HepG2 (cell line): Measurements from ENCODE around the gene LDLRAD4. TPM values are rescaled to one million over a fixed set of nuclear protein-coding genes. Genes with fewer than 3 reads are reported as not detected.

Experiments used
- ATAC-seq: fragments of 200-7000 bp; cut with Tn5 transposase; 3 replicates; pipeline ENCODE4 v1.9.1; 2020; ENCODE audit warnings: mild to moderate bottlenecking, moderate library complexity
- BruUV-seq: library from RNA; stranded (reverse); fragments of 400-500 nt; replicated peaks from 2 replicates; lab custom pipeline; 2021; lab: Mats Ljungman, UMichigan
- CTCF ChIA-PET: fragments of 300-600 bp; formaldehyde crosslinking; extraction: SDS; loops from one replicate; lab custom pipeline; 2021; ENCODE audit warnings: low total read pairs, inconsistent platforms, low intra/inter-chr PET ratio; lab: Yijun Ruan, JAX
- POLR2A ChIA-PET: fragments of 350-600 bp; sonication (Branson Sonifier 250); formaldehyde crosslinking; loops from one replicate; lab custom pipeline; 2020; ENCODE audit warnings: antibody characterized with exemption, inconsistent platforms; lab: Yijun Ruan, JAX
- DNase-seq: peaks from one replicate; pipeline ENCODE4 v3.0.0-alpha.2; 2015; ENCODE audit warnings: low spot score
- FAIRE-seq: peaks from 3 replicates; lab custom pipeline; 2011; peaks lifted over from hg19 to GRCh38; lab: Jason Lieb, UNC
- H2AFZ ChIP-seq: one replicate; pipeline ENCODE4 v1.6.1; 2011; ENCODE audit warnings: low read length, inconsistent platforms
- H3K27ac ChIP-seq: fragments of 300-600 bp; 3 replicates; pipeline ENCODE4 v1.8.0; 2011; ENCODE audit warnings: mixed run types, mild to moderate bottlenecking, mixed read lengths, low read length, inconsistent platforms; ENCODE audit not compliant: insufficient read depth; ENCODE audit errors: extremely low read length
- H3K27me3 ChIP-seq, 2 experiments: fragments of 200-600 bp in 1 of 2; 2 replicates in 1 of 2; 3 replicates in 1 of 2; pipeline versions ENCODE4 v1.6.0 to v1.8.0; 2011; ENCODE audit warnings: low read length in 2 of 2, mild to moderate bottlenecking in 2 of 2, moderate library complexity in 2 of 2, inconsistent platforms in 1 of 2; ENCODE audit not compliant: insufficient read depth in 2 of 2, control insufficient read depth in 1 of 2
- H3K36me3 ChIP-seq, 2 experiments: fragments of 200-600 bp in 1 of 2; replicated peaks in 1 of 2; 2 replicates in 1 of 2; 3 replicates in 1 of 2; pipeline versions ENCODE4 v1.5.1 to v1.8.0; 2011; ENCODE audit warnings: low read length in 2 of 2, inconsistent platforms in 1 of 2; ENCODE audit not compliant: insufficient read depth in 2 of 2, control insufficient read depth in 1 of 2
- H3K4me1 ChIP-seq: 2 replicates; pipeline ENCODE4 v1.5.1; 2012; ENCODE audit warnings: low read length, inconsistent platforms; ENCODE audit not compliant: insufficient read depth
- H3K4me2 ChIP-seq: 2 replicates; pipeline ENCODE4 v1.6.0; 2011; ENCODE audit warnings: low read depth, low read length, inconsistent platforms
- H3K4me3 ChIP-seq, 3 experiments: fragments of 200-600 bp in 1 of 3; sonication (generic), shearing (Covaris generic) in 1 of 3; replicated peaks in 1 of 3; 2 replicates each; pipeline ENCODE4 v1.5.1; 2011 to 2016; ENCODE audit warnings: low read length in 3 of 3, inconsistent platforms in 2 of 3, low read depth in 2 of 3, mild to moderate bottlenecking in 2 of 3, control low read depth in 1 of 3, mixed read lengths in 1 of 3; ENCODE audit not compliant: insufficient read depth in 1 of 3
- H3K79me2 ChIP-seq: one replicate; pipeline ENCODE4 v1.6.1; 2011; ENCODE audit warnings: low read length, inconsistent platforms; ENCODE audit not compliant: insufficient read depth
- H3K9ac ChIP-seq: 2 replicates; pipeline ENCODE4 v1.6.0; 2011; ENCODE audit warnings: mild to moderate bottlenecking, low read depth, low read length, inconsistent platforms; ENCODE audit not compliant: insufficient read depth
- H3K9me3 ChIP-seq: 2 replicates; pipeline ENCODE4 v1.5.1; 2012; ENCODE audit warnings: mild to moderate bottlenecking, low read length
- H4K20me1 ChIP-seq: 2 replicates; pipeline ENCODE4 v1.6.0; 2011; ENCODE audit warnings: inconsistent platforms, mild to moderate bottlenecking, low read length, moderate library complexity; ENCODE audit not compliant: insufficient read depth
- WGBS: methylation state at CpG from one replicate; pipeline ENCODE4 v1.1.6; 2017; ENCODE audit warnings: low lambda C conversion rate; 5-methylcytosine and 5-hydroxymethylcytosine counted together
- in situ Hi-C: cut with HindIII; loops from 2 replicates; pipeline ENCODE4 v1.10.0; 2017; ENCODE audit warnings: low pct_unique_long_range_greater_than_20kb; ENCODE audit not compliant: extremely low pct_ligation_motif_present
- intact Hi-C: fragments of 100-400 bp; cut with micrococcal nuclease; formaldehyde crosslinking; loops from one replicate; pipeline ENCODE4 v1.10.0; 2022; ENCODE audit not compliant: unreplicated experiment
- polyA plus RNA-seq, 8 experiments: library from polyadenylated mRNA; depleted of rRNA in 3 of 8; stranded (reverse) in 7 of 8; unstranded in 1 of 8; fragments of >200 nt; fragmentation: Illumina TruSeq in 4 of 8; extraction: Trizol in 4 of 8; gene quantifications; 2 replicates each; pipeline versions ENCODE4 v1.2.1 to v1.2.3, GENCODE V29; 2011 to 2016; ENCODE audit warnings: low read depth in 4 of 8, missing spikeins in 1 of 8, mixed read lengths in 1 of 8; ENCODE audit not compliant: insufficient read depth in 1 of 8
- total RNA-seq, 5 experiments: library from RNA; depleted of rRNA; stranded (reverse); fragments of >200 nt; fragmentation: Illumina TruSeq; extraction: Trizol; gene quantifications; 2 replicates each; pipeline ENCODE4 v1.2.3, GENCODE V29; 2016; ENCODE audit warnings: low read depth in 1 of 5
- TF ChIP-seq, protein P1 (sequence below): fragments of 450-650 bp; IDR thresholded peaks from 2 replicates; pipeline ENCODE4 v1.6.1; 2016
- TF ChIP-seq, protein P2 (sequence below): sonication (generic); formaldehyde crosslinking; IDR thresholded peaks from 2 replicates; pipeline ENCODE4 v1.4.0; 2020; ENCODE audit warnings: missing genetic modification reagents

Gene LDLRAD4
- total and polyA plus RNA-seq, 2 of the 13 experiments (the other 11 are each of a cell fraction or from before 2014, with no cell fraction given) = 13.6 to 20.9 TPM

GRCh38 chr18:13382366-13382953 lies 163.9 kb downstream of the LDLRAD4 start:
- no peaks in the 10 kb centered on the region for H3K79me2 ChIP-seq
- DNase-seq = no peak
- H2AFZ ChIP-seq = no peak overlapping the region
- no peak overlapping the region for H3K9ac ChIP-seq
- TF ChIP-seq, protein P1, sequence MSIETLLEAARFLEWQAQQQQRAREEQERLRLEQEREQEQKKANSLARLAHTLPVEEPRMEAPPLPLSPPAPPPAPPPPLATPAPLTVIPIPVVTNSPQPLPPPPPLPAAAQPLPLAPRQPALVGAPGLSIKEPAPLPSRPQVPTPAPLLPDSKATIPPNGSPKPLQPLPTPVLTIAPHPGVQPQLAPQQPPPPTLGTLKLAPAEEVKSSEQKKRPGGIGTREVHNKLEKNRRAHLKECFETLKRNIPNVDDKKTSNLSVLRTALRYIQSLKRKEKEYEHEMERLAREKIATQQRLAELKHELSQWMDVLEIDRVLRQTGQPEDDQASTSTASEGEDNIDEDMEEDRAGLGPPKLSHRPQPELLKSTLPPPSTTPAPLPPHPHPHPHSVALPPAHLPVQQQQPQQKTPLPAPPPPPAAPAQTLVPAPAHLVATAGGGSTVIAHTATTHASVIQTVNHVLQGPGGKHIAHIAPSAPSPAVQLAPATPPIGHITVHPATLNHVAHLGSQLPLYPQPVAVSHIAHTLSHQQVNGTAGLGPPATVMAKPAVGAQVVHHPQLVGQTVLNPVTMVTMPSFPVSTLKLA = peak; percentile 93
- TF ChIP-seq, protein P2, sequence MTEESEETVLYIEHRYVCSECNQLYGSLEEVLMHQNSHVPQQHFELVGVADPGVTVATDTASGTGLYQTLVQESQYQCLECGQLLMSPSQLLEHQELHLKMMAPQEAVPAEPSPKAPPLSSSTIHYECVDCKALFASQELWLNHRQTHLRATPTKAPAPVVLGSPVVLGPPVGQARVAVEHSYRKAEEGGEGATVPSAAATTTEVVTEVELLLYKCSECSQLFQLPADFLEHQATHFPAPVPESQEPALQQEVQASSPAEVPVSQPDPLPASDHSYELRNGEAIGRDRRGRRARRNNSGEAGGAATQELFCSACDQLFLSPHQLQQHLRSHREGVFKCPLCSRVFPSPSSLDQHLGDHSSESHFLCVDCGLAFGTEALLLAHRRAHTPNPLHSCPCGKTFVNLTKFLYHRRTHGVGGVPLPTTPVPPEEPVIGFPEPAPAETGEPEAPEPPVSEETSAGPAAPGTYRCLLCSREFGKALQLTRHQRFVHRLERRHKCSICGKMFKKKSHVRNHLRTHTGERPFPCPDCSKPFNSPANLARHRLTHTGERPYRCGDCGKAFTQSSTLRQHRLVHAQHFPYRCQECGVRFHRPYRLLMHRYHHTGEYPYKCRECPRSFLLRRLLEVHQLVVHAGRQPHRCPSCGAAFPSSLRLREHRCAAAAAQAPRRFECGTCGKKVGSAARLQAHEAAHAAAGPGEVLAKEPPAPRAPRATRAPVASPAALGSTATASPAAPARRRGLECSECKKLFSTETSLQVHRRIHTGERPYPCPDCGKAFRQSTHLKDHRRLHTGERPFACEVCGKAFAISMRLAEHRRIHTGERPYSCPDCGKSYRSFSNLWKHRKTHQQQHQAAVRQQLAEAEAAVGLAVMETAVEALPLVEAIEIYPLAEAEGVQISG (CRISPR knock-in tag) = no peak
- in situ Hi-C loops (no loop called here), intact Hi-C loops (no loop called here)
- no peaks in the 10 kb centered on the region for H3K36me3 ChIP-seq
- 93% methylated on average over 9 of the region's 9 CpGs for WGBS
- no peak overlapping the region for H3K27ac ChIP-seq
- ChIA-PET CTCF (no interaction called here), POLR2A (no interaction called here)
- H4K20me1 ChIP-seq = no peaks in the 10 kb centered on the region
- peaks cover 9% of the 10 kb centered on the region; the same call in 1 of the 2 replicates for H3K4me1 ChIP-seq
- ATAC-seq = no peak
- H3K9me3 ChIP-seq = no peaks in the 10 kb centered on the region
- H3K4me2 ChIP-seq = no peak overlapping the region
- H3K27me3 ChIP-seq = no peaks in the 10 kb centered on the region
- no peak for FAIRE-seq
- H3K4me3 ChIP-seq = no peak overlapping the region
- BruUV-seq = no TSS peak
